ENCODE results near the gene DNAI2.
"Not testable (repeated sequence)": the region's sequence is repeated elsewhere in the genome, so short reads cannot be mapped to it uniquely, and the experiment has no call there.

- not testable (repeated sequence) for TF ChIP-seq CTCF, POLR2A (IDR thresholded peaks at IDR 0.05)
Observed at GRCh38 chr17:74282274-74282586, 8.2 kb downstream of the DNAI2 start.
